OCI-LY1 (cell line): Measurements from ENCODE around the gene ZMYND10.

Source experiments
- CTCF ChIP-seq: fragments of 200-600 bp; sonication (generic), shearing (Covaris generic); IDR thresholded peaks from 2 replicates; pipeline ENCODE4 v1.5.1; 2017; ENCODE audit warnings: mild to moderate bottlenecking, antibody characterized with exemption, low read length, moderate library complexity, mixed read lengths
- EZH2 ChIP-seq: fragments of 200-600 bp; sonication (generic), shearing (Covaris generic); IDR thresholded peaks from 2 replicates; pipeline ENCODE4 v1.8.0; 2017; ENCODE audit warnings: borderline replicate concordance, mixed run types, mild to moderate bottlenecking, antibody characterized with exemption, low read length, moderate library complexity, mixed read lengths

GRCh38 chr3:50323614-50324199 lies 21.8 kb downstream of the ZMYND10 start:
- no peak for TF ChIP-seq CTCF
- no peak for TF ChIP-seq EZH2
